ENCODE measurements around the gene ADORA1.

DNA sequence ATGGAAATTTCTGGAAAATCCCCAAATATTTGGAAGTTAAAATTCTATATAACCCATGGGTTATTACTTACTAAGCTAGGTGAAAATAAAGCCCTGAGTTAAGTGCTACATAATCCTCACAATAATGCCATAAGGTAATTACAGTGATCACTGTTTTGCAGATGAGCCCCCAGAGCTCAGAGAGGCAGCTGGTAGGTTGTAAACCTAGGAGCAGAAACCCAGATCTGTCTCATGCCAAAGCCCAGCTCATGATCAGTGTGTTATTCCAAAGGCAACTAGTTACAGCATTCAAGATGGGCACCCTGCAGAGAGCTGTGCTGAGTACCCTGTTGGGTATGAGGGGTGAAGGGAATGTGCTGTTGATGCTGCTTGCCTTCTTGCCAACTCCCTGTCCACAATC lies 31.0 kb upstream of the ADORA1 start:
- TF ChIP-seq RAD21 (IDR thresholded peaks at IDR 0.05; ENCODE audit: low read depth) (no peak), FOXM1 (IDR thresholded peaks at IDR 0.05; ENCODE audit: borderline replicate concordance, low read depth) (no peak), EP300 (IDR thresholded peaks at IDR 0.05; ENCODE audit: borderline replicate concordance) (no peak), EGR1 (IDR thresholded peaks at IDR 0.05) (no peak), TCF12 (IDR thresholded peaks at IDR 0.05; ENCODE audit: low read depth) (no peak), CREB1 (IDR thresholded peaks at IDR 0.05; ENCODE audit: low read depth) (no peak), TAF1 (IDR thresholded peaks at IDR 0.05; ENCODE audit: low read depth) (no peak), CEBPB (IDR thresholded peaks at IDR 0.05) (no peak), ZBTB7A (IDR thresholded peaks at IDR 0.05; ENCODE audit: low read depth) (no peak), TEAD4 (IDR thresholded peaks at IDR 0.05) (no peak), YY1 (IDR thresholded peaks at IDR 0.05; ENCODE audit: low read depth) (no peak)
- TF ChIP-seq, protein P1, sequence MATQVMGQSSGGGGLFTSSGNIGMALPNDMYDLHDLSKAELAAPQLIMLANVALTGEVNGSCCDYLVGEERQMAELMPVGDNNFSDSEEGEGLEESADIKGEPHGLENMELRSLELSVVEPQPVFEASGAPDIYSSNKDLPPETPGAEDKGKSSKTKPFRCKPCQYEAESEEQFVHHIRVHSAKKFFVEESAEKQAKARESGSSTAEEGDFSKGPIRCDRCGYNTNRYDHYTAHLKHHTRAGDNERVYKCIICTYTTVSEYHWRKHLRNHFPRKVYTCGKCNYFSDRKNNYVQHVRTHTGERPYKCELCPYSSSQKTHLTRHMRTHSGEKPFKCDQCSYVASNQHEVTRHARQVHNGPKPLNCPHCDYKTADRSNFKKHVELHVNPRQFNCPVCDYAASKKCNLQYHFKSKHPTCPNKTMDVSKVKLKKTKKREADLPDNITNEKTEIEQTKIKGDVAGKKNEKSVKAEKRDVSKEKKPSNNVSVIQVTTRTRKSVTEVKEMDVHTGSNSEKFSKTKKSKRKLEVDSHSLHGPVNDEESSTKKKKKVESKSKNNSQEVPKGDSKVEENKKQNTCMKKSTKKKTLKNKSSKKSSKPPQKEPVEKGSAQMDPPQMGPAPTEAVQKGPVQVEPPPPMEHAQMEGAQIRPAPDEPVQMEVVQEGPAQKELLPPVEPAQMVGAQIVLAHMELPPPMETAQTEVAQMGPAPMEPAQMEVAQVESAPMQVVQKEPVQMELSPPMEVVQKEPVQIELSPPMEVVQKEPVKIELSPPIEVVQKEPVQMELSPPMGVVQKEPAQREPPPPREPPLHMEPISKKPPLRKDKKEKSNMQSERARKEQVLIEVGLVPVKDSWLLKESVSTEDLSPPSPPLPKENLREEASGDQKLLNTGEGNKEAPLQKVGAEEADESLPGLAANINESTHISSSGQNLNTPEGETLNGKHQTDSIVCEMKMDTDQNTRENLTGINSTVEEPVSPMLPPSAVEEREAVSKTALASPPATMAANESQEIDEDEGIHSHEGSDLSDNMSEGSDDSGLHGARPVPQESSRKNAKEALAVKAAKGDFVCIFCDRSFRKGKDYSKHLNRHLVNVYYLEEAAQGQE (IDR thresholded peaks at IDR 0.05; ENCODE audit: low read depth) = no peak
- TF ChIP-seq, protein P2, sequence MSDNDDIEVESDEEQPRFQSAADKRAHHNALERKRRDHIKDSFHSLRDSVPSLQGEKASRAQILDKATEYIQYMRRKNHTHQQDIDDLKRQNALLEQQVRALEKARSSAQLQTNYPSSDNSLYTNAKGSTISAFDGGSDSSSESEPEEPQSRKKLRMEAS (IDR thresholded peaks at IDR 0.05) = no peak

All from Ishikawa (cell line).